GM21528 (cell line): ENCODE measurements around the gene HAND2.

Experiments
- ATAC-seq: cut with Tn5 transposase; IDR thresholded peaks from one replicate; pipeline ENCODE4 v1.9.1; 2021; ENCODE audit warnings: mild to moderate bottlenecking, moderate library complexity; ENCODE audit not compliant: unreplicated experiment, low FRiP score

Gene HAND2

DNA sequence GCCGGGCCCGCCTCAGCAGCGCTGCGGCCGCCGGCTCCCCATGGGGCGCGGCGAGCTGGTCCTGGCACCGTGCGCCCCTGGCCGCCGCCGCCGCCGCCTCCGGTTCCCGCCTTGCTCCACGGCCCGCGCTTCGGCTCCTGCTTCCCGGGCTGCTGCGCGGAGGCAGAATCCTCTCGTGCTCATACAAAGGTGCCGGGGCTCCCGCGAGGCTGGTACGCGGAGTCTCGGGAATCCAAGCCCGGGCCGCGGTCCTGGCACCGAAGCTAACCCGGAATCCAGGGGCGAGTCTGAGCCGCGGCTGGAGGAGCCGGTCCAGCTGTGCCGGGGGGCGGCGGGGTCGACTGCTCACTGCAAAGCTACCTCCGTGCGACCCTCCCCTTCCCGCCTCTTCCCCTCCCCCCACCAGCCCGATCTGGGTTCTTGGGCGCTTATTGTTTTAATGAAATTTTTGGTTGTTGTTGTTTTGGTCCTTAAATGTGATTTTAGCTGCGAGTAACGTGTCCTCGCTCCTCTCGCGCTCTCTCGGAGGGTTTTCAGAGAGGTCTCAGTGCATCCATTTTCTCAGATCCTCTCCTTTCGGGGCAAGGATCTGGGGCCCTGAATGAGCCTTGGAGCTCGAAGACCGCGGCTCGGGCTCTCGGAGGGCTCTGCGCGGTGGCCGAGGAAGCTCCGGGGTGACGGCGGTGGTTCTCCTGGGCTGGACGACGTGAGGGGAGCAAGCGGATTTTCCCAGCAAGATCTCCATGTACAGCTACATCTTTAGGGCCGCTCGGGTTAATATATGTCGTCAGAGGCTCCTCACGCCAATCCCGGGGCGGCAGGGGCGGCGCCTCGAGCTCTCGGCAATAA, at the start of gene HAND2:
Gene HAND2, minus strand, starts transcription at position 753 of the 849 bp plus-strand sequence. CDS start 940 bp downstream, outside the sequence.
- ATAC-seq, result no peak

DNA sequence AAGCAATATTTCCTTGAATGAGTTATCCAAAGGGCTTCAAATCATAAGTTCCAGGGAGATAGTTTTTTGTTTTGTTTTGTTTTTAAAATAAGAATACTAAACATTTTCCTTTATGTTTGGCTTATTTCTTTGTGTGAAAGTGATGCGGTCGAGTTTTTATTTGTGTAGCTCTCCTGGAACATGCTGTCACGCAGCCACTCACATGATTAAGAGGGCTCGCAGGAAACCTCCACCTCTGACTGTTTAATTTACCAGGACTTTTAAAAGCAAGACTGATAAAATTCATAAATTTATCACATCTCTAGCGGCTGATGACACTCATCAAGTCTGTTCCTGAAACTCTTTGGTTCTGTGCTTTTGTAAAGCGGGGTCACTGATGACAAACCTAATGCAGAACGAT, 48.9 kb upstream of the HAND2 start:
- no peak for ATAC-seq

DNA sequence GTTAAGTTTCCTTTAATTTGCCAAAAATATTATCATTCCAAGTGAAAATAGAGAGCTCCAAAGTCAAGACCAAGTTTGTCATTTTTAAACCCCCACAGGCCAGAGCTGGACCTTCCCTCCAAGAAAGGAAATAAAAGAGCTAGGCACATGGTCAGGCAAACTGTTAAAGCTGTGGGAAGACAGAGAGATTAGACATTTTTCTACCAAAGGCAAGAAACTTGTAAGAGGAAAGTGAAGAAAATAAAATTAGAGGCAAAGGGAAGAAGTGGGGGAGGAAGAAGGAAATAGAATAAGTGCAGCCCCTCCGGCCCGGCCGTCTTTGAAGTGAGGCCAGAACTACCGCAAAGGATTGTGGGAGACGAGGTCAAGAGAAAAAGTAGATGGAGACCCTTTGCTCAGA, 47.9 kb upstream of the HAND2 start:
- ATAC-seq, result no peak

DNA sequence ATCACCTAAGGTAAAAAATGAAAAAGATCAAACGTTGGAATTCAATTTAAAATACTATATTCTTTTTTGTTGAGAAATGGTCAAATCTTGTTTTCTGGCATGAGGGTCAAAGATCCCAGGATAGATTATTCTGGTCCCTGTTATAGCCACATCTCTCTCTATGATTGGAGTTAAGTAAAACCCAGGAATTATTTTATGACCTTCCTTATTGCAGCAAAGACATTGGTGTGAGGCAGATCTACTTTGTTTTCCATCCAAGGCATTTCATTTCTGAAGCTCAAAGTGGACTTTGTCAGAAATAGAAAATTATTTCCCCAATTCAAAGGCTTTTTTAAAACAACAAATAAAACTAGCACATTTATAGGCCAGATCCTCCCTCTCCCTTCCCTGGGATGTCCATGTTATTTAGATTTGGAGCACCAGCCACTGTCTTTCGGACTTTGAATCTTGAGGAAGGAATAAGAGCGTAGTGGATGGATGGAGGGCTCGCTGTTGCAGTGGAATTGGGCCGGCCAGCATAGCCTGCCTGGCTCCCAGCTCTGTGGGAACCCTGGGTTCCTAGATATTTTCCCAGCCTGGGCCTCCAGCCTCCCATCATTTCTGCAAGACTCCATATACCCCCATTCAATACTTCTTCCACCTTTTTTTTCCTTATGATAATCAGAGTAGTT, 45.6 kb upstream of the HAND2 start:
- no peak for ATAC-seq

DNA sequence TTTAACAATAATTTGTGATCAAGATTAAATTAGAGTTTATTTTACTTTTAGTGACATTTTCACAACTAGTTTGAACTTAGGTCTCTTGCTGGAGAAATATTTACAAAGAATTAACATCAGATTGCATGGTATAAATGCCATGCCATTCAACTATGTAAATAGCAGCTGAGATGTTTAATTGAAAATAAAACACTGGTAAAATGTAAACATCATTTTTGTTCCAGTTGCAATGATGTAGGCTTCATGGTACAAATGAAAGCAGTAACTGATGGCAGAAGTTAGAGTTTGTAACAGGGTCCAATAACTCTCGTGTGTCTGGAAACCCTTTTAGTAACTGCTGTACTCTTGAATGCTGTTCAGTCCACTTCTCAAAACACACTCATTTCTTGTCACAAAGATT, 43.7 kb upstream of the HAND2 start:
- no peak for ATAC-seq

DNA sequence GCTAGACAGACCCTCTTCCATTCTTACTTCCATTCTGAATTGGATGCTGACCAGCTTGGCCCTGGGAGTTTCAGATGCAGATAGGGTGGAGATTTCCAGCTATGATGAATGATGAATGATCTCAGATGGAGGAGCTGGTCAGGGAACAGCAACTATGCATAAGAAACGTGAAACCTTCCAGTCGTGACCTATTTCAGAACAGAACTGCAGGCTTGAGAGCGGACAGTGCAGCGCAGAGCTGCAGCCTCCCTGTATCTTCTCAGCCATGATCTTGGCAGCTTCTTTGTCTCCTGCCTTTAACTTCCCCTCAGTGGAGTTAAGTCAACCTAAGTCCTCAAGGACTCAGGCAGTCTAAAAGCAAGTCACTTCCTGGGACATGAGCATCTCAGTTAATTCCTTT, 43.3 kb upstream of the HAND2 start:
- ATAC-seq, result no peak

DNA sequence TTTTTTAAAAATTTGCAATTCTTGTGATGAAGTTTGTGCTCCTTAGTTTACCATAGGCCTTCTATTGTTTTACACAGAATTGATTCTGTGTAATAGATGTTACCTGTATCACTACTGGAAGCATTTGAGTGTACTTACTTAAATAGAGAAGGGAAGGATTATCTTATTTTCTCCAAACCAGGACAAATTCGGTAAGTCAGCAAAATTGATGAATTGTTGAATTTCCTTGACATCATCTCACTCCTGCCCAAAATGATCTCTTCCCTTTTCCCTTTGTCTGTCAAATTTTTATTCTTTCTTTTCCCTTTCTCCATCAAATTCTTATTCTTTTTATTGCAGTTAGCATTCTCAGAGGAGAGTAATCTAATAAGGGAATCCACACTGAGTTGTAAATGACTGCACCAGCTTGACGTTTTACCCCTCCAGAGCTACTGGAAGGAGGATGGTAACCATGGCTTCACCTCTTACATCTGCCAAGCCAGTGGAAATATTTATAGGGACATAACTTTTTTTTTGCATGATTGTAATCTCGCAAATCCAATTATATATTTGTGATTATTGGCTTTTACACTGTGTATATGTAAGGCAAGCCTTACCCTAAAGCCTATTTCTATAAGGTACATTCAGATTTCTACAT, 42.6 kb upstream of the HAND2 start:
- ATAC-seq, result no peak

DNA sequence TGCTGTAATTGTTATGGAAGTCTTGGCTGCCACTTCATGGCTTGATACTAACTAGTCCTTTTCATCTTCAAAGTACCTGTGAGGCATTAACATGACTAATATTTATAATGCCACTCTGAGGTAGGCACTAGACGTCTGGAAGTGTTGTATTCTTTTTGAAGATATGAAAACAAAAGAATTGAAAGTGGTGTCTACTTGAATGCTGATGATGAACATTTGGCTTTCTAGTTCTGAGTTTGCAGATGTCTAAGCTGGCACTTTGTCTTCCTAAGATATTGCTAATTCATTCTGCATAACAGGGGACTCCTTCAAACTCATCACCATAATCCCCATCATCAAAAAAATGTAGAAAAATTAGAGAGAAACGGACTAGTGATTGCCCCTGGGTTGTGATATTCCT, 41.6 kb upstream of the HAND2 start:
- ATAC-seq, result no peak

DNA sequence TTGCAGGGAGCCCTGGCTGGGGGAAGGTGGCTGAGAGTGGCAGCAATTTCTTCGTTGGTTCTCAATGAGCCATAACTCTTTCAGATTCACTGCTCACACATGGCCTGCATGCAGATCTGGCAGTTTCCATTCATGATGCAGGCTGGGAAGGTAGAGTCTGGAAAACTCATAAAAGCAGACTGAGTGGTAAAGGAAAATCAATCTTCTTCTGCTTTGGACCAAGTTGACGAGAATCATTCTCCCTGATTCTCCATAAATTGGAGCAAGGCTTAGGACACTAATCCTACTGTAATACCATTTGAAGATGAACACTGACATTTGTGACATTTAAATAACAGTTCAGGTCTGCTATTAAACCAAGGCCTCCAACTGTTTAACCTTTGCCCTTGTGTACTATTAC, 35.3 kb upstream of the HAND2 start:
- no peak for ATAC-seq

DNA sequence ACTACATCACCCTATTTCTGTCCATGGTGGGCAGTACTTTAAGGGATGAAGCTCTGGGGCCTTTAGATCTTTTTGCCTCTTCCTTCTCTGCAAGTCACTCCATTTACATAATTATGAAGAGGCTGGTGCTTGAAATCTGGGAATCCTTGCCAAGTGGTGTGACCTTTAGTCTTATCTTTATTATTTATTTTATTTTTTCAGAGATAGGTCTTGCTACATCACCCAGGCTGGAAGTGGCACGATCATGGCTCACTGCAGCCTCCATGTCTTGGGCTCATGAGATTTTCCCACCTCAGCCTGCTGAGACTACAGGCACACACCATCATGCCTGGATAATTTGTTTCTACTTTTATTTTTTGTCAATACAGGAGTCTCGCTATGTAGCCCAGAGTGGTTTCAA, 34.4 kb upstream of the HAND2 start:
- ATAC-seq, result no peak

DNA sequence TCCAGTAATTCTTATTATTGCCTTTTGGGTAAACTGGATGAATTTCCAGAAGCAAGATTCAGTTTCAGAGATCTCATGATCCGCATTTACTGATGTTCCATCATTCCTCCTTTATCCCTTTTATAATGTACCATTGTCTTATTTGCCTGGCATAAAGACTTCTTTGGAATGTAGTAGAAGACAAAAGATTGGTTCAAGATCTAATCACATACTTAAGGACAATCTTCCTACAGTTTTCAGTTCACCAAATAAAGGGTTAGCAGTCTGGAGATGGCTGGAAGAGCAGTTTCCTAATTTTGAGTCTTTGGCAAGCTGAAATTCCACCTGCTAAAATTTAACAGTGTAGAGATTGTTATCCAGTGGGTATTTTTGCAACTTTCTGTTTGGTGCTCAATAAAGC, 30.9 kb upstream of the HAND2 start:
- ATAC-seq, result no peak

DNA sequence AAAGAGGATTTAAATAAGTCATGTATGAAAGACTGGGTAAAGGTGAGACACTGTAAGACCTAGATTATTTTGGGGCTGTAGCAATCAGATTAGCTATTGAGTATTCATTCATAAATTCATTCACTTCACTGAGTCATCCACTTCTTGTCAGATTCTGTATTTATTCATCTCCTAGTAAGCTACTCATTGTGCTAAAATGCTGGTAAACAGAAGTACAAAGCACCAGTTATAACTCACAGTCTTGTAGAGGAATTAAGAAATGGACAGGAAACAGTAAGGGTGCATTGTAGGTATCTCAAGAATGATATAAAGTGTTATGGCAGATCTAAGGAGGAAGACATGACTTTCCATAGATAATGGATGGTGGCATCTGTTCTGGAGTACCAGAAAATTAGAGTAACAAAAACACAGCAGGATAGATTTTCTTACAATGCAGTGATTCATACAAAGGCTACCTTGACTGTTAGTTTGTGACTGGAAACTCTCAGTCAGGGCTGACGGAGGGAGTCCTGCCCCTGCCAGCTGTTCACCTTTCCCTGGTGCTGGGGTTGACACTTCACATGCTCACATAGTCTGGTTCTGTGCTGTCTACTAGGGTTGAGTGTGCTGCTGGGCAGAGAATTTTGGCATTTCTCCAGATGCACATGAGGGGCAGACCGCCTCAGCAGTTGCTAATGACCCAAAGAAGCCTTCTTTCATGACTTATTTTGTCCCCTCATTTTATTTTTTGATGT, 26.5 kb upstream of the HAND2 start:
- ATAC-seq, result no peak

DNA sequence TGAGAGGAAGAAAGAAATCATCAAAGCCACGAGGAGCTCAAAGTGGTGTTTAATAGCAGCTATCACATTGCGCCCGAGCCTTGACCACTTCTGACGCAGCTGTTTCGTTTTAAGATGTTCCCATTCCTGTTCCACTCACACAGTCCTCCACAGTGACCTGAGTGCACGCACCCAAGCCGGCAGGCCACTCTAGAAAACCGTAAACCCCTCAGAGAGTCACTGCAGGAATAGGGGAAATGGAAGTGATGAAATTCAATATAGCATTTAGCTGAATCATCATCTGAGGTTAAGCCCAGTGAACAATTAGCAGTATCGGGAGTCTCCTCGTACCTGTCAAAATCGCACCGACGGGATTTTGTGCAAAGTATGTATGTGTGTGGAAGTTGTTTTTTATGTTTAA, 17.9 kb upstream of the HAND2 start:
- no peak for ATAC-seq

DNA sequence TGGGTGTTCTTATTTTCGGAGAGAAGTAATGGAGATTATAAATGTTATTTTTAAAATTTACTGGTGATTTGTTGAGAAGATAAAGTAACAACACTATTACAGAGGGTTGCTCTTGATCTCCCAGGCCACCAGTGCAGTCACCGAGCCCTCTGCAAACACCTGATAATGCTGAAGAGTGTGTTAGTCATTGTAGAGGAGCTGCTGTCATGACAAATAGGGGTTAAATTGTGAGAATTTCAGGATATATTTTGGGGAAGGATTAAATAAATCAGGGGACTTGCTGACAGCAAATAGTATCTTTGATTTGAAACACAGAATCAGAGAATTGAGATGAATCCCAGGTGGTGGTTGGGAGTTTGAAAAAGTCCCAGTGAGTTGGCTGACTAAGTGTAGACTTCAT, 16.7 kb upstream of the HAND2 start:
- ATAC-seq, result no peak

DNA sequence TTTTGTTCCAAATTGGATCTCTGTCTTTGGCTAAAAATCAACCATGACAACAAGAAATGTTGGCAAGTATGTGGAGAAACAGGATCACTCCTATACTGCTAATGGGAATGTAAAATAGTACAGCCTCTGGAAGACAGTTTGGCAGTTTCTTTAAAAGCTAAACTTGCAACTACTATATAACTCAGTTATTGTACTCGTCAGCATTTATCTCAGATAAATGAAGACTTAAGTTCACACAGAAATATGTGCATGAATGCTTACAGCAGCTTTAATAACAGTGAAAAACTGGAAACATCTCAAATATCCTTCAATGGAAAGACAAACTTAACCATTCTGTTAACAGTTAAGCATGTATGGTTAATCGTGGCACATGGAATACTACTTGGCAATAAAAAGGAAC, 15.4 kb upstream of the HAND2 start:
- no peak for ATAC-seq

DNA sequence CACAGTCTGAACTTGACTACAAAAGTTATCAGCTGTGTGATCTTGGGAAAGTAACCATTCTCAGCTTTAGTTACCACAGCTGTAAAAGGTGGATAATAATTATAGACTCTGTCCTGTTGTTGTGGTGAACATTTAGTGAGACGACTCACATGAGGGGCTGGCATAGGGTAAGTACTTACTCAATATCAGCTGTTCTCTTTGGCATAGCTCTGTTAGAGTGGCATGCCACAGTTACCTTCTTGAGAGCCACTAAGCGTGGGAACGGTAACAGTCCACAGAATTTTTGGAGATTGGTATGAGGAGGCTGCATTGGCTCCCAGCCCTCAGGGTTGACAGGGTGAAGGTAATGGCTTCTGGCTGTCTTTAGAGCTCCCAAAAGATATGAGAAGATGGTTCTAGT, 13.2 kb upstream of the HAND2 start:
- ATAC-seq, result no peak

DNA sequence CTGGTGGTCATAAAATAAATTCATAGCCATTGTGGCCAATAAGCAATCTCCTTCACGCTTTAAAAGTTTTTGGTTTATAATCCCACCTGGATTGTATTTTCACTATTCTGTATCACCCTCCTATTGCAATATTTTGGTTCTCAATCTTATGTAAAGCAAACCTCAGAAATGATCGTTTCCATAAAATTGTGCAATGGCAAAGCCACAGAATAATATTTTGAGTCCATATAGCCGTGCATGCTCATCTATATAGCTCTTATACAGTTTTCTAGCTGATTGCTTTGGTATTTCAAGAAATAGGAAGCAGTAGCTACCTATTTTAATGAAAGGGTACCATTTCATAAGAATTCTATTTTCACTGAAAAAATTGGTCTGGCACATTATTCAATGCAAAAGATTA, 10.0 kb upstream of the HAND2 start:
- no peak for ATAC-seq

DNA sequence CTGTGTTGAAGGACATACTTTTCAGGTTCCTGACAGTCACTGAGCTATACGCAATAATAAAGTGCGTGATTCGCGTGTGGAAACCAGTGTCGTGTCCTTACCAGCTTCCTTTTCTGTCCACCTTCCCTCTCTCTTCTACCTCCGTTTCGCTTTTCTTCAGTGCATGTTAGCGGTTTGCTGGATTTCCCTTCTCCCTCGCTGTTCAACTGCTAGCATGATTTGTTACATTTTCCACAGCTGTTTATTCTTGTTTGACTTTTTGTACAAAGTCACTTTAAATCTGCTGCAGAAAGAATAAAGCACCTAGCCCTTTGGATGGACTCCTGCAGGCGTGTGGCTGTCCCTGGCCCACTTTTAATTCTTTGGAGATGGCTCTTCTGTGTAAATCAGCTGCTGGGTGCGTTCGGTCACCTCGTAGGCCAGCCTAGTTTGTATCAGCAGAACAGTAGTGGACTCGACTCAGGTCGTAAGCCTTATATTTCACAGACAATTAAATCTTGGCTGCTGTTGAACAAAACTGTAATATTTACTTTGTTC, 8.9 kb upstream of the HAND2 start:
- ATAC-seq, result no peak

DNA sequence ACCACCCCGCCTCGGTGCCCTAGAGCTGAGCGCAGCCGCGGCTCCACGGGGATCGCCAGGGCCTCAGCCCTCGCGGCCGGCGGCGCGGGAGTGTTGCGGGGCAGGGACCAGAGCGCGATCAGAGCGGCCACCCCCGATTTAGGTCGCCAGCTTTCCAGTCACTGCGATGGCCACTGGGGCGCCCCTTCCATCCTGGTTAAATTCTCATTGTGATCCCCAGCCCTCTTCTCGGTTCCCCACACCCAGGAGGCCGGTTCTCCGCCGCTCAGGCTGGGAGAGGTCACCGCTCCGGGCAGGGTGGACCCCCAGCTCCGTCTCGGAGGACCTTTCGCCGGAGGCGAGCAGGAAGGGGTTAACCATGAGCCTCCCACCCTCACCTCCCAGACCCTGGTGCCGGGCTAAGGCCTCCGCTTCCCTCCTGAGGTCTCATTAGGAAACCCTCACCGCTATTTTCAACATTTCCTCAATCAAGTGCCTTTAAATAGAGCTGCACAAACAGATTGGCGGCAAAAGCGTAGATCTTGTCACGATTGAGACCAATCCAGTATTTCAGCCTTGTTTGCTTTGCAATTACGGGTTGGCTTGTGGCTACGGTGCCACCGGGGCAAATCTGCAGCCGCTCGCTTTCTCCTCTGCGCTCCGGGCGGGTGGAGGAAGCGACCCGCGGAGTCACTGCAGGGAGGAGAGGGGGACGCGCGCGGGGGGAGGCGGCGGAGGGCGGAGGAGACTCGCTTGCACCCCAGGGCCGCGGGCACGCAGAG, 8.3 kb upstream of the HAND2 start:
- ATAC-seq, result no peak

DNA sequence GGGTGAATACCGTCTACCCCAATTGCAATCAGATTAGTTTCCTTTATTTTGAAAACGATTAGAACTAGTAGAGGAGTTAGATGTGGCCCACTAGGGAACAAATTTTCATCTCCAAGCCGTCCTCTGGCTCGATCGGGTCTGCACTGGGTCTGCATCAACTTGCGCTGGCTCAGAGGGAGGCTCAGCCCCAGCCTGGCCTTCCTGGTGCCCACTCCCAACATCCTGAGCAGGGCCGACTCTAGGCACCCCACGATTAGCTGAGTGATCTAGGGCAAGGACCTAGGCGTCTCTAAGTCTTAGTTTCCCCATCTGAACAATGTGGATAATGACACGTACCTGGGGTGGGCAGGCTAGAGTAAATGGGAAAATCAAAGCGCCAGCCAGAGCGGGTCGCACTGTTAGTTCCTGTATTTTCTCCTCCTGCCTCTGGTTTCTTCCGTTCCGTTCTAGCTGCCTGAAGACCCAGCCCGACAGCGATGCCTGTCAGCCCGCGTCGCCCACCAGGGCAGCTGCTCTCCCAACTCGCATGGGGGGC, 7.7 kb upstream of the HAND2 start:
- no peak for ATAC-seq
